Left lobe of liver (tissue), 2 donors: ENCODE results near the gene ARL11. TPM values are rescaled to one million over a fixed set of nuclear protein-coding genes. Genes with fewer than 3 reads are reported as not detected.

Experiments used
- ATAC-seq: fragments of 200-7000 bp; cut with Tn5 transposase; one replicate; pipeline ENCODE4 v1.9.1; 2020; ENCODE audit warnings: mild to moderate bottlenecking, moderate library complexity
- DNase-seq: peaks from one replicate; pipeline ENCODE4 v3.0.0-alpha.2; 2020; ENCODE audit warnings: low spot score
- total RNA-seq: library from RNA; stranded (reverse); gene quantifications from one replicate; pipeline ENCODE4 v1.2.1, GENCODE V29; 2021
- donor health status: DM: no; HTN: no; CAD: no; lungs with moderate emphysema.
- donor health status: DM: no; HTN: yes; CAD: no.

ARL11 gene
- total RNA-seq, 1 donor from 2014 or later: 0.23 TPM

- DNase-seq (no peak), ATAC-seq (no peak)
Measured at GRCh38 chr13:49646688-49647087, 18.4 kb downstream of the ARL11 start.

GRCh38 chr13:49649244-49649962, 21.1 kb downstream of the ARL11 start:
- peak; percentile 84 for ATAC-seq
- DNase-seq: no peak

GRCh38 chr13:49649963-49650312, 21.6 kb downstream of the ARL11 start:
- no peak for ATAC-seq
- no peak for DNase-seq

GRCh38 chr13:49651570-49652354, 23.5 kb downstream of the ARL11 start:
- ATAC-seq: no peak

GRCh38 chr13:49652355-49653305, 24.3 kb downstream of the ARL11 start:
- peak; percentile 84 for ATAC-seq
- no peak for DNase-seq

More at GRCh38 chr13:49651570-49652354, 23.5 kb downstream of the ARL11 start:
- no peak for DNase-seq

- no peak for ATAC-seq
- no peak for DNase-seq
Measured at GRCh38 chr13:49653478-49653877, 25.2 kb downstream of the ARL11 start.

- ATAC-seq (no peak), DNase-seq (no peak)
Measured at GRCh38 chr13:49654011-49654410, 25.7 kb downstream of the ARL11 start.

GRCh38 chr13:49655906-49656305, 27.6 kb downstream of the ARL11 start:
- no peak for DNase-seq
- ATAC-seq: no peak

- DNase-seq (no peak), ATAC-seq (no peak)
Measured at GRCh38 chr13:49657241-49657641, 28.9 kb downstream of the ARL11 start.

- DNase-seq (no peak), ATAC-seq (no peak)
Measured at GRCh38 chr13:49664606-49665005, 36.3 kb downstream of the ARL11 start.

GRCh38 chr13:49667773-49668172, 39.5 kb downstream of the ARL11 start:
- peak; percentile 41 for ATAC-seq
- DNase-seq: no peak

GRCh38 chr13:49669735-49670309, 41.5 kb downstream of the ARL11 start:
- ATAC-seq: peak; percentile 98
- DNase-seq: peak; percentile 56

- ATAC-seq: no peak
- DNase-seq: no peak
Measured at GRCh38 chr13:49670828-49671227, 42.5 kb downstream of the ARL11 start.

GRCh38 chr13:49676581-49677298, 48.4 kb downstream of the ARL11 start:
- ATAC-seq (peak; percentile 10), DNase-seq (no peak)

- DNase-seq: no peak
- no peak for ATAC-seq
Measured at GRCh38 chr13:49678191-49678914, 50.0 kb downstream of the ARL11 start.

- ATAC-seq (peak; percentile 94), DNase-seq (no peak)
Measured at GRCh38 chr13:49679246-49679645, 50.9 kb downstream of the ARL11 start.

GRCh38 chr13:49681842-49682435, 53.6 kb downstream of the ARL11 start:
- ATAC-seq: no peak
- no peak for DNase-seq
